Testis (tissue), 3 donors: ENCODE measurements around the gene FANCB. TPM values are rescaled to one million over a fixed set of nuclear protein-coding genes. Genes with fewer than 3 reads are reported as not detected.

Source experiments
- DNase-seq: peaks from one replicate; pipeline ENCODE4 v3.0.0-alpha.2; 2019
- H3K27ac ChIP-seq, 2 donors: fragments of 200-600 bp; sonication (generic); one replicate each; pipeline ENCODE4 v1.5.1; 2019
- H3K27me3 ChIP-seq: fragments of 200-600 bp; sonication (generic); one replicate; pipeline ENCODE4 v1.5.1; 2019
- H3K36me3 ChIP-seq: fragments of 200-600 bp; sonication (generic); one replicate; pipeline ENCODE4 v1.5.1; 2017; ENCODE audit warnings: low read depth; ENCODE audit errors: missing control alignments
- H3K4me1 ChIP-seq: fragments of 200-600 bp; sonication (generic); one replicate; pipeline ENCODE4 v1.5.1; 2019
- H3K4me3 ChIP-seq, 2 donors: fragments of 200-600 bp; sonication (generic); one replicate each; pipeline ENCODE4 v1.5.1; 2017 to 2019
- H3K9me3 ChIP-seq: fragments of 200-600 bp; sonication (generic); one replicate; pipeline ENCODE4 v1.5.1; 2017
- CTCF ChIP-seq, 3 experiments: fragments of 450-650 bp in 2 of 3; fragments of 200-600 bp in 1 of 3; sonication (generic) in 1 of 3; IDR thresholded peaks; one replicate each; pipeline ENCODE4 v1.5.1; 2016 to 2019; ENCODE audit warnings: antibody characterized with exemption in 3 of 3, mild to moderate bottlenecking in 2 of 3, moderate library complexity in 1 of 3
- POLR2A ChIP-seq: fragments of 450-650 bp; IDR thresholded peaks from one replicate; pipeline ENCODE4 v1.6.1; 2017; ENCODE audit warnings: antibody characterized with exemption, mild to moderate bottlenecking, moderate library complexity
- WGBS, 2 donors: methylation state at CpG; one replicate each; pipeline ENCODE4 v1.1.5; 2018; 5-methylcytosine and 5-hydroxymethylcytosine counted together
- intact Hi-C: fragments of 100-400 bp; cut with DNase I; formaldehyde crosslinking; loops from one replicate; pipeline ENCODE4 v1.15.1; 2023; ENCODE audit warnings: low total_unique reads
- polyA plus RNA-seq: library from polyadenylated mRNA; stranded (reverse); fragments of 350-450 nt; fragmentation: Illumina TruSeq; extraction: RNeasy Lipid Tissue Mini Kit (QIAGEN cat#74804); gene quantifications from one replicate; pipeline ENCODE4 v1.2.3, GENCODE V29; 2014; ENCODE audit warnings: low read depth, low replicate concordance; ENCODE audit not compliant: insufficient read depth
- total RNA-seq, 2 donors: library from RNA; depleted of rRNA; stranded (reverse); fragments of >200 nt; gene quantifications; one replicate each; pipeline ENCODE4 v1.2.3, GENCODE V29; 2016

FANCB gene
- total and polyA plus RNA-seq, 3 donors from 2014 or later = 0.66 to 5.4 (median 2.0) TPM

GRCh38 chrX:14832586-14832985 lies 40.3 kb downstream of the FANCB start:
- Histone ChIP-seq H3K27me3 (no peaks in the 10 kb centered on the region), H3K4me1 (no peaks in the 10 kb centered on the region), H3K36me3 (no peaks in the 10 kb centered on the region), H3K4me3 (no peak overlapping the region), H3K27ac (no peak overlapping the region), H3K9me3 (no peaks in the 10 kb centered on the region)
- no peak for TF ChIP-seq CTCF (IDR thresholded peaks at IDR 0.05)
- TF ChIP-seq POLR2A = no peak
- no peak for DNase-seq
- intact Hi-C loops = no loop called here

- Histone ChIP-seq H3K36me3 (no peaks in the 10 kb centered on the region), H3K4me3 (no peak overlapping the region), H3K4me1 (no peaks in the 10 kb centered on the region), H3K27ac (no peak overlapping the region), H3K9me3 (no peaks in the 10 kb centered on the region), H3K27me3 (no peaks in the 10 kb centered on the region)
- DNase-seq = no peak
- intact Hi-C loops = no loop called here
- TF ChIP-seq CTCF (IDR thresholded peaks at IDR 0.05) = no peak
- no peak for TF ChIP-seq POLR2A
- 56 to 68% methylated on average over 2 of the region's 2 CpGs for WGBS, 2 donors
These were observed 40.7 kb downstream of the FANCB start for GRCh38 chrX:14832151-14832550.

GRCh38 chrX:14829643-14830042 lies 43.2 kb downstream of the FANCB start:
- intact Hi-C loops = no loop called here
- H3K27me3 ChIP-seq = no peaks in the 10 kb centered on the region
- no peak overlapping the region for H3K27ac ChIP-seq
- H3K4me1 ChIP-seq = no peaks in the 10 kb centered on the region
- H3K36me3 ChIP-seq = no peaks in the 10 kb centered on the region
- WGBS, 2 donors = 83 to 100% methylated on average over 1 to 2 of the region's 2 CpGs
- TF ChIP-seq CTCF (IDR thresholded peaks at IDR 0.05) (no peak), POLR2A (no peak)
- H3K9me3 ChIP-seq = no peaks in the 10 kb centered on the region
- DNase-seq = no peak
- no peak overlapping the region for H3K4me3 ChIP-seq

DNA sequence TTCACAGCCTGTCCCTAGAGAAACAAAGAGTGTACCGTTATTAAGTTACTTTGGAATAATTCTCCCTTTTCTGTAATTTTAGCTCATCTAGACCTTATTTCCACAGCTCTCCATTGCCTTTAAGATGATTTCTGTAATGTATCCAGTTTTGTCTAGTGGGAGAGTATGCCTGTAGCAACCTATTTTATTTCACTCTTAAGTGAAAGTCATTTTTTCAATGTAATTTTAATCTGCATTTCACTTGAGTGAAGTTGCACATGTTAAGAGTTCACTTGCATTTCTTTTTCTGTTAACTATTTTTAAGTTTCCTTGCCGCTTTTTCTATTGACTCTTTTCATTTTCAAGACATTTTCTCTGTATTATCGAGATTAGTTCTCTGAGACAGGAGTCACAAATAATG lies 46.5 kb downstream of the FANCB start:
- Histone ChIP-seq H3K4me1 (no peaks in the 10 kb centered on the region), H3K4me3 (no peak overlapping the region), H3K9me3 (no peaks in the 10 kb centered on the region), H3K27ac (no peak overlapping the region), H3K36me3 (no peaks in the 10 kb centered on the region), H3K27me3 (no peaks in the 10 kb centered on the region)
- intact Hi-C loops = no loop called here
- no peak for TF ChIP-seq POLR2A
- TF ChIP-seq CTCF (IDR thresholded peaks at IDR 0.05) = no peak
- 60 to 89% methylated on average over 3 of the region's 3 CpGs for WGBS, 2 donors
- no peak for DNase-seq

GRCh38 chrX:14825851-14826250 lies 47.0 kb downstream of the FANCB start:
- intact Hi-C loops = no loop called here
- no peak for TF ChIP-seq POLR2A
- no peak for TF ChIP-seq CTCF (IDR thresholded peaks at IDR 0.05)
- no peak for DNase-seq

More at GRCh38 chrX:14825851-14826250, 47.0 kb downstream of the FANCB start:
- H3K9me3 ChIP-seq = no peaks in the 10 kb centered on the region
- no peak overlapping the region for H3K4me3 ChIP-seq
- no peaks in the 10 kb centered on the region for H3K27me3 ChIP-seq
- no peaks in the 10 kb centered on the region for H3K4me1 ChIP-seq
- no peaks in the 10 kb centered on the region for H3K36me3 ChIP-seq
- H3K27ac ChIP-seq = no peak overlapping the region
